ENCODE measurements around the gene EFCAB6.

Gene EFCAB6

DNA sequence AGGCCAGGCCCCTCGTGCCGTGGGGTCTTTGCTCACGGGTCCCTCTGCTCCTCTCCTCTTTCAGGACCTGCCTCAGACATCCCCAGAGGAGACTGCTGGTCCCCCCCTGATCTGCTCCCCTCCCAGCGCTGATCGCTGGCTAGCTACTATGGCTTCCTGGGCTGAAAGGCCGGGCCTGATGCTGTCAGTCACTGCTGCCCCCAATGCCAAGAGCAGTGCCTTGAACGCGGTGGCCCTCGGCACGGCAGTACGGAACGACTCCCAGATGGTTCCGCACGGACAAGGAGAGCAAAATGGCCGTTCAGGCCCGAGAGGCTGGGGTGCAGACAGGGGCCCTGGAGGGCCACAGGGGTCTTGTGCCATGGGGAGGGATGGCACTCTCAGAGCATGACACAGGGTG lies 28.7 kb upstream of the EFCAB6 start:
- TF ChIP-seq CTCF (conservative IDR thresholded peaks at IDR 0.05; ENCODE audit: low read depth, low read length) = no peak
- H3K4me3 ChIP-seq (ENCODE audit: low read length) = no peak overlapping the region
- no peak for DNase-seq (ENCODE audit: low read depth)

GRCh38 chr22:43840431-43840830 lies 28.3 kb upstream of the EFCAB6 start:
- no peak for DNase-seq (ENCODE audit: low read depth)
- no peak overlapping the region for H3K4me3 ChIP-seq (ENCODE audit: low read length)

GRCh38 chr22:43839781-43840180 lies 27.7 kb upstream of the EFCAB6 start:
- no peak overlapping the region for H3K4me3 ChIP-seq (ENCODE audit: low read length)
- TF ChIP-seq CTCF (conservative IDR thresholded peaks at IDR 0.05; ENCODE audit: low read depth, low read length) = no peak
- DNase-seq (ENCODE audit: low read depth) = no peak

More at GRCh38 chr22:43840431-43840830, 28.3 kb upstream of the EFCAB6 start:
- no peak for TF ChIP-seq CTCF (conservative IDR thresholded peaks at IDR 0.05; ENCODE audit: low read depth, low read length)

- H3K4me3 ChIP-seq (ENCODE audit: low read length) = no peak overlapping the region
- DNase-seq (ENCODE audit: low read depth) = no peak
- no peak for TF ChIP-seq CTCF (conservative IDR thresholded peaks at IDR 0.05; ENCODE audit: low read depth, low read length)
These were observed 26.6 kb upstream of the EFCAB6 start for GRCh38 chr22:43838571-43839307.

DNA sequence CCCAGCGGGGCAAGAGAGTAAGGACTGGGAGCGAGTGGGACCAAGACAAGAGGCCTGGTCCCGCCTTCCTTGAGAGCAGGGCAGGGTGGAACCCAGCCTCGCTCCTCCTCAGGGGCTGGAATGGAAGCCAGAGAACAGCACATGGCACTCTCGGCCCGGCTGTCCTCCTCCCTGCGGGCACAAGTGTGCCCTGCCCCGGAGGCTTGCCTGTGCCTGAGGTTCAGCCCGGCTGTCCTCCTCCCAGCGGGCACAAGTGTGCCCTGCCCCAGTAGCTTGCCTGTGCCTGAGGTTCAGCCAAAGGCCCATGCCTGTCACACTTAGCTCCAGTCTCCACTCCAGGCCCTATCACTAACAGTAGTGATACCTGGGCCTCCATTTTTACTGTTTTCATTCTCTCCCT lies 26.1 kb upstream of the EFCAB6 start:
- no peak for TF ChIP-seq CTCF (conservative IDR thresholded peaks at IDR 0.05; ENCODE audit: low read depth, low read length)
- no peak for DNase-seq (ENCODE audit: low read depth)
- H3K4me3 ChIP-seq (ENCODE audit: low read length) = no peak overlapping the region

- H3K4me3 ChIP-seq (ENCODE audit: low read length) = no peak overlapping the region
- DNase-seq (ENCODE audit: low read depth) = no peak
- no peak for TF ChIP-seq CTCF (conservative IDR thresholded peaks at IDR 0.05; ENCODE audit: low read depth, low read length)
These were observed 25.6 kb upstream of the EFCAB6 start for GRCh38 chr22:43837666-43838065.

GRCh38 chr22:43835736-43836135 lies 23.6 kb upstream of the EFCAB6 start:
- H3K4me3 ChIP-seq (ENCODE audit: low read length) = no peak overlapping the region
- TF ChIP-seq CTCF (conservative IDR thresholded peaks at IDR 0.05; ENCODE audit: low read depth, low read length) = no peak
- no peak for DNase-seq (ENCODE audit: low read depth)

Data from retinal pigment epithelial cell (primary cell).